GM19463 (cell line): Measurements from ENCODE around the gene MORN4.
"Not testable (repeated sequence)": the region's sequence is repeated elsewhere in the genome, so short reads cannot be mapped to it uniquely, and the experiment has no call there.

ENCODE experiments used
- ATAC-seq: cut with Tn5 transposase; IDR thresholded peaks from one replicate; pipeline ENCODE4 v1.9.1; 2021; ENCODE audit warnings: mild to moderate bottlenecking, moderate library complexity; ENCODE audit not compliant: unreplicated experiment

The MORN4 gene

GRCh38 chr10:97632949-97633884, at the start of gene MORN4:
TSS of gene MORN4 (minus strand) at chr10:97633500. CDS start at chr10:97619653, 13,847 bp downstream.
- peak; percentile 100 for ATAC-seq

DNA sequence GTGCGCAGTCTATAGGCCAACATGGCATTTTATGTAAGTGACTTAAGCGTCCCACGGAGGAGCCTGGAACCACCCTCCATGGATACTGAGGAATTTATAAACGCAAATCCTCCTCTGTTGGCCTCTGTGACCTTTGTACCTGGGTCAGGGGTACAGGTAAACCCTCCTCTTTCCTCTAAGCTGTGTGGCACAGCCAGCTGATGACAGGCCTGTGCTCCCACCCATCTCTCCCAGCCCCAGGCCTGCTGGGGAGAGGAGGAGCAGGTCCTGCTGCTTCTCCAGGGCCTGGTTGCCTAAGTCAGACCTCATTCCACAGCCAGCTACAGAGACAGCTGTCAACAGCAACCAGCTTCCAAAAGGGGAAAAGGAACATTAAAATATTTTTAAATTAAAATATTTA, 48.7 kb upstream of the MORN4 start:
- ATAC-seq = no peak

GRCh38 chr10:97679594-97679993, 46.3 kb upstream of the MORN4 start:
- ATAC-seq = no peak

GRCh38 chr10:97676770-97677581, 43.7 kb upstream of the MORN4 start:
- ATAC-seq = peak; percentile 71

DNA sequence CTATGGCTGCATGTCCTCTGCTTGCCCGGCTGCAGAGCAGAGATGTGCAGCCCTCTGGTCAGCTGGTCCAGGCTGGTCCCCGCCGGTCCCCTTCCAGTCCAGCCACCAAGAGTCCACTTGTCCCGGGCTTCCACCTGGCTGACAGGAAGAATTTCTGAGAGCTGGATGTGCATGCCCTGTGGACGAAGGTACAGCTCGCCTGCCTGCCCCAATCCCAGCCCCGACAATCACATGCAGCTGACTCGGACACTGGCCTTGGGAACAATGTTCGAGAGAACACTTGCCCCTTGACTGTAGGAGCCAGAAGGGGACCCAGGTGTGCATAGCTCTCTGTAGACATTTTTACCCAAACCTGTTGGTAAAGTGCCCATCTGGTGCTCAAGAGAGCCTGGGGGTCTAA, 41.9 kb upstream of the MORN4 start:
- no peak for ATAC-seq

DNA sequence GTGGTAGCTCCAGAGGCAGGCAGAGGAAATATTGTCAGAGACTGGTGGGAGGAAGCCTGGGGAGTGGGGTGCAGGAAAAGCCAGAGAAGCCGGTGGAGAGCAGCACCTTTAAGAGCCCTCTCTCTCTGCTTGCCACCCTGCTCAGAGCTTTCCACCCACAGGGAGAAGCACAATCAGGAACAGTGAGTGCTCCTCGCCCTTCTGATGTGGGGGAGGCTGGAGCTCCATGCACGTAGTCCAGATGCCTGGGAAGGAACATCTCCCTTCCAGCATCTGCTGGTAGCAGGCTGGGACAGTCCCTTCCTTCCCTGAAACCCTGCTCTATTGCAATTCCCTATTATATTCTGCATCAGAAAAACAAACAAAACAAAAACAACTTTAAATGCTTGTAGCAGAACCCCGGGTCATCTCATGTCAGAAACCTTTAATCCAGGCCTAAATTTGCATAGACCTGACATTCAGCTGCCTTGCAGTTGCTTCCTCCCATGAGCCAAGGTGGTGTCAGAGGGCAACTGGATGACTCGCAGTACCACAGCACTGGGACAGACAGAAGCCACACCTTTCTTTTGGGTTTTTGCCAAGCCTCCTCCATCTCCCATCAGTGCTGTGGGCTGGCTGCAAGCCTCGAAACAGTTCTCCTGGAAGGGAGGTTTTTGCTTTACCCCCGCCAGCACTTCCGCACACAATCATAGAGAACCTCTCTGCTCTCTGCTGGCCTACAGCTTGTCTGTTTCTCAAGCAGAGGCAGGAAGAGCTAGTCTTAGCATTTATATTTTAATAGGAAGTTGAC, 40.6 kb upstream of the MORN4 start:
- no peak for ATAC-seq

GRCh38 chr10:97669571-97669970, 36.3 kb upstream of the MORN4 start:
- no peak for ATAC-seq

GRCh38 chr10:97667463-97667862, 34.2 kb upstream of the MORN4 start:
- no peak for ATAC-seq

- ATAC-seq = no peak
These were observed 33.7 kb upstream of the MORN4 start for GRCh38 chr10:97666992-97667391.

DNA sequence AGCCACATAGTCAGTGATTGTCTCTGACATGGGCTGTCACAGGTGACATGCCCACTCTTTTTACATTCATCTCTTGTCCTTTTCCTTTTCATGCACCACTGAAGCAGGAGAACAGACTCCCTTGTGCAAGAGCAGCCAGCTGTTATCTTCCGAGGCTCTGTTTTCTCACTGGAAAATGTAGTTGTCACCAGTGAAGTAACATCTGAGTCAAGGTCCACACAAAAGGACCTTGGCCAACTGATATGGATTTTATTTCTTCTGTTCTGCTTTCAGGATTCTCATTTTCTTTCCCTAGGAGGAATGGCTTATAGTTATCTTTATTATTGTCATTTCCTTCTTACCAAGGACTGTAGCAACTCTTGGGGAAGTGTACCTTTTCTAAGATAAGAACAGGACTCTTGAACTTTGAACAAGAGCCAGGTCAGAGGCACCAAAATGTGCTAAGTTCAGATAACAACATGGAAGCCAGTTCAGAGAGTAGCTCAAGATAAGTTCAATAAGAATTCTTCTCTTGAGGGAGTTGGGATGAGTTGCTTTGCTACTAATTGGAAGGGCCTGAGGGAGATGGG, 31.1 kb upstream of the MORN4 start:
- ATAC-seq = no peak

GRCh38 chr10:97659589-97659988, 26.3 kb upstream of the MORN4 start:
- ATAC-seq = no peak

DNA sequence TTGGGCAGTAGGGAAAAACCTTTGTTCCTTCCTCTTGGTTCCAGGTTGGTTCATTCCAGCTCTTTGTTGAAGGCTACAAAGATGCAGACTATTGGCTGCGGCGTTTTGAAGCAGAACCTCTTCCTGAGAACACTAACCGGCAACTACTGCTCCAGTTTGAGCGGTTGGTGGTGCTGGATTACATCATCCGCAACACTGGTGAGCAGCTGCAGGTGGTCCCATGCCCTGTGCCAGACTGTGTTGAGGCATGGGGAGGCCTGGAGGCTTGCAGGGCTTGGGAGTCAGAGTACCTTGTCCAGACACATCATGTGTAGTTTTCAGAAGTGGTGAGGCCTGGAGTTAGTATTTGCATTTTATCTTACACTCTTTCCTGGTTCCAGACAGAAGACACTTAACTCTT, 23.5 kb upstream of the MORN4 start:
- ATAC-seq = no peak

GRCh38 chr10:97651773-97652172, 18.5 kb upstream of the MORN4 start:
- no peak for ATAC-seq

DNA sequence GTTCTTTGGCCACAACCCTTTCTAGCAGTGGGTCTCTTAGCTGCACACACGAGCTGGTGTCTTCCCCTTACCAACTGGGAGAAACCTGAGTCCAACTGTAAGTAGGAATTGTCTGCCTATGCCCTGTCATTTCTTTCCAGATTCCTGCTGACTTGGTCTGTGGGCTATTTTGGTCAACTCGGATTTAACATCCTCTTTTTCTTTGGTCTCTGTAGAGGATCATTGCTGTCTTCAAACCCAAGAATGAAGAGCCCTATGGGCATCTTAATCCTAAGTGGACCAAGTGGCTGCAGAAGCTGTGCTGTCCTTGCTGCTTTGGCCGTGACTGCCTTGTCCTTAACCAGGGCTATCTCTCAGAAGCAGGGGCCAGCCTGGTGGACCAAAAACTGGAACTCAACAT, 17.4 kb upstream of the MORN4 start:
- ATAC-seq = no peak

GRCh38 chr10:97649405-97649750, 16.1 kb upstream of the MORN4 start:
- not testable (repeated sequence) for ATAC-seq

DNA sequence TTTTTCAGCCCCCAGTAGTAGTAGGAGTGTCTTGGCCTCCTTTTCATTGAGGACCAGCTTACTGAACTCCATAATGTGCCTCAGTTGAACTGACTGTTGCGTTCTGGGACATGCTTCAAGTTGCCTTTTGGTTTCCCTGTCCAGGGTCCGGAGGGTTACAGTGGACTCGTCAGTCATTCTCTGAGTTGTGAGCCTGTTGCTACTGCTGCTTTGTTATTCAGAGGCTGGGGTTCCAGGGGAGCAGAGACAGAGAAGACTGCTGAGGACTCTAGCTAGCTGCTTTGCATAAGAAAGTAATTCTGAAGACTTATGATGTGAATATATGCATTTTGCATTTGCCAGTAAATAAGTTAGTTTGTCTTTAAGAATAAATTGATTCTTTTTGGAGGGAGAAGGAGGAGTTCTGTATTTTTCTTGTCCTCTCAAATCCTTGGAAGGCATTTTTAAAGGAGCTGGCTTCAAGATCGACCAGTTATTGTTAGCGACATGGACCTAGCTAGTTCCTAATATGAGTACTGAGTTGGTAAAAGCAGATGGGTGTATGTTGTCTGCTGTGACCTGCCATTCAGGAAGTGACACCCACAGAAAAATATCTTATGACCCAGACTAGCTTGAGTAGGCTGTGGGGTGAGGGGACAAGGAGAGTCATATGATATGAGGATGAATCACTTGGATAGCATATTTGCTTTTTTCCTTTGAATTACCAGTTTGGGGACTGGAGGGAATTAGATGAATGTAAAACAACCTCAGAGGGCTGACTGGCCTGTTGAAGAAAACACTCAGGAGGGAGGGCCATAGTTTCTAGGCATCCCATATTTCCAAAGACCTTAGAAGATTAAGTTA, 15.5 kb upstream of the MORN4 start:
- ATAC-seq = peak; percentile 72

DNA sequence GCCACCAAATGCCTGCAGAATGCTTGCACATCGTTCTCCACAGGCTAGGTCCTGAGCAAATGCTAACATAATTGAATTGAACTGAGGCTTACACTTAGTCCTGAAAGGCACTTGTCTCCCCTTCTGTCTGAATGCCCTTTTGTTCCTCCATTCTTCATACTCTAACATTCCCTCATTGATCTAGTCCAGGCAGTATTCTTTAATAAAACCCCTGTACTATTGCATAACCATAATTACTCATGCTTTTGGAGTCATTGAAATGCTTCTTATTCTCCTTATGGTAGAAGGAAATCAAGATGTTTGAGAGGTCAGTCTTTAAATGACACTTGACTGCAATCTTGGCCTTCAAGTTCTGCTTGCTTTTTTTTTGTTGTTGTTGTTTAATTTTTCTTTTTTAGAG, 14.3 kb upstream of the MORN4 start:
- no peak for ATAC-seq

GRCh38 chr10:97644936-97645335, 11.6 kb upstream of the MORN4 start:
- no peak for ATAC-seq

- no peak for ATAC-seq
These were observed 10.2 kb upstream of the MORN4 start for GRCh38 chr10:97643441-97643985.
